Measurements from ENCODE around the gene GJB5. TPM values are rescaled to one million over a fixed set of nuclear protein-coding genes. Genes with fewer than 3 reads are reported as not detected.

Gene GJB5
- total and polyA plus RNA-seq, 2 experiments from 2014 or later = not detected

DNA sequence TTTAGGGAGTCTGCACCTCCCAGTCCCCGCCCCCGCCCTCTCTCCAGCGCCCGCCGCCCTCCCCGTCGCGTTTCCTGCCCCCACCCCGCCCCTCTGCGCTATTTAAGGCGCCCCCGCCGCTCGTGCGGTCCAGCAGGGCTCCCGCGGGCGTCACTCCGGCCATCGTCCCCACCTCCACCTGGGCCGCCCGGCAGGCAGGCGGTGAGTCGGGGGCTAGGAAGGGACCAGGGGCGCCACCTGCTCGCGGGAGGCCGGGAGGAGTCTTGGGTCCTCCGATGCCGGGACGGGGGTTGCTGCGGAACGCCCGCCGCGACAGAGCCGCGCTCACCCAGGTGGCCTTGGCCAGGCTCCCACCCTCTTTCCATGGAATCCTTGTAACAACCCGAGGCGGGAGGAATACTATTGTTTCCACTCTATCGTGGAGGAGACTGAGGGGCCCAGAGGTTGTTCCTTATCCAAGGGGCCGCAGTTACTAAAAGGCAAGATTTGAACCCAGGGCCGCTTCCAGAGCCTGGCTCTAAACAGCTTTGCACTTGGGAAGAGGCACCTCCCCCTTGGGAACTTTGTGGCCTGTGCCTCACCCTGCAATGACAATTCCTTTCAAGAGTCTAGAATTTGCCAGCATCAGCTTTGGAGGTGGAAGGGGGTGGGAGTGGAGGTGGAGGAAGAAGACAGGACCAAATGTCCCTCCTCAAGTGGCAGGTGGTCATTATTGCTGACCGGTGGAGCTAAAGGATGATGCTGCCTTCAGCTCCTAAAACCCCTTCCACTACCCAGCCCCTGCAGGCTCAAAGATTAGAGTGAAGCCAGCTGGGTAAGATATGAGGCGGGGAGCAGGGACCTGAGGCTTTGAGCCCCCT is 38.3 kb downstream of the GJB5 start, which contains the start of gene GJA4:
Gene GJA4 (plus strand): TSS at position 132 of the 860 bp plus-strand sequence. CDS start 1,215 bp downstream, outside the sequence.
- H3K27ac ChIP-seq = no peak within 1 kb of the TSS
- no peaks in the 10 kb centered on the region for H3K9me3 ChIP-seq (ENCODE audit: low read depth)
- DNase-seq (ENCODE audit: low read depth in 1 of 2, low spot score in 1 of 2) = no peak
- TF ChIP-seq, protein P1, sequence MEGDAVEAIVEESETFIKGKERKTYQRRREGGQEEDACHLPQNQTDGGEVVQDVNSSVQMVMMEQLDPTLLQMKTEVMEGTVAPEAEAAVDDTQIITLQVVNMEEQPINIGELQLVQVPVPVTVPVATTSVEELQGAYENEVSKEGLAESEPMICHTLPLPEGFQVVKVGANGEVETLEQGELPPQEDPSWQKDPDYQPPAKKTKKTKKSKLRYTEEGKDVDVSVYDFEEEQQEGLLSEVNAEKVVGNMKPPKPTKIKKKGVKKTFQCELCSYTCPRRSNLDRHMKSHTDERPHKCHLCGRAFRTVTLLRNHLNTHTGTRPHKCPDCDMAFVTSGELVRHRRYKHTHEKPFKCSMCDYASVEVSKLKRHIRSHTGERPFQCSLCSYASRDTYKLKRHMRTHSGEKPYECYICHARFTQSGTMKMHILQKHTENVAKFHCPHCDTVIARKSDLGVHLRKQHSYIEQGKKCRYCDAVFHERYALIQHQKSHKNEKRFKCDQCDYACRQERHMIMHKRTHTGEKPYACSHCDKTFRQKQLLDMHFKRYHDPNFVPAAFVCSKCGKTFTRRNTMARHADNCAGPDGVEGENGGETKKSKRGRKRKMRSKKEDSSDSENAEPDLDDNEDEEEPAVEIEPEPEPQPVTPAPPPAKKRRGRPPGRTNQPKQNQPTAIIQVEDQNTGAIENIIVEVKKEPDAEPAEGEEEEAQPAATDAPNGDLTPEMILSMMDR (IDR thresholded peaks at IDR 0.05; ENCODE audit: low read depth, low read length) = no peak
- no peaks in the 10 kb centered on the region for H3K36me3 ChIP-seq
- no peaks in the 10 kb centered on the region for H3K4me1 ChIP-seq (ENCODE audit: low read depth)
- no peak within 1 kb of the TSS for H3K4me3 ChIP-seq
- H3K27me3 ChIP-seq = peaks cover 25% of the 10 kb centered on the region

DNA sequence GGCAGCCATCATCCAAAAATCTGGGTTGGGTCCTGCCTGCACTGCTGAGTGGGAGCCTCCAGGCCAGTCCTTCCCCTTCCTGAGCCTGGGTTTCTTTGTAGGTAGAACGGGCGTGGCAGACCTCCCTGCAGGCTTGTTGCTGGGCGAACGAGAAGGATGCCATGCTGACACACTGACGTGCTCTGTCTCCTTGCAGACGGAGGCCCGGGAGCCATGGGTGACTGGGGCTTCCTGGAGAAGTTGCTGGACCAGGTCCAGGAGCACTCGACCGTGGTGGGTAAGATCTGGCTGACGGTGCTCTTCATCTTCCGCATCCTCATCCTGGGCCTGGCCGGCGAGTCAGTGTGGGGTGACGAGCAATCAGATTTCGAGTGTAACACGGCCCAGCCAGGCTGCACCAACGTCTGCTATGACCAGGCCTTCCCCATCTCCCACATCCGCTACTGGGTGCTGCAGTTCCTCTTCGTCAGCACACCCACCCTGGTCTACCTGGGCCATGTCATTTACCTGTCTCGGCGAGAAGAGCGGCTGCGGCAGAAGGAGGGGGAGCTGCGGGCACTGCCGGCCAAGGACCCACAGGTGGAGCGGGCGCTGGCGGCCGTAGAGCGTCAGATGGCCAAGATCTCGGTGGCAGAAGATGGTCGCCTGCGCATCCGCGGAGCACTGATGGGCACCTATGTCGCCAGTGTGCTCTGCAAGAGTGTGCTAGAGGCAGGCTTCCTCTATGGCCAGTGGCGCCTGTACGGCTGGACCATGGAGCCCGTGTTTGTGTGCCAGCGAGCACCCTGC is 39.3 kb downstream of the GJB5 start:
- Histone ChIP-seq H3K4me3 (no peak overlapping the region), H3K27me3 (peaks cover 25% of the 10 kb centered on the region), H3K4me1 (ENCODE audit: low read depth) (no peaks in the 10 kb centered on the region), H3K9me3 (ENCODE audit: low read depth) (no peaks in the 10 kb centered on the region), H3K36me3 (no peaks in the 10 kb centered on the region), H3K27ac (no peak overlapping the region)
- no peak for DNase-seq (ENCODE audit: low read depth in 1 of 2, low spot score in 1 of 2)
- TF ChIP-seq, protein P1 (IDR thresholded peaks at IDR 0.05; ENCODE audit: low read depth, low read length) = no peak

DNA sequence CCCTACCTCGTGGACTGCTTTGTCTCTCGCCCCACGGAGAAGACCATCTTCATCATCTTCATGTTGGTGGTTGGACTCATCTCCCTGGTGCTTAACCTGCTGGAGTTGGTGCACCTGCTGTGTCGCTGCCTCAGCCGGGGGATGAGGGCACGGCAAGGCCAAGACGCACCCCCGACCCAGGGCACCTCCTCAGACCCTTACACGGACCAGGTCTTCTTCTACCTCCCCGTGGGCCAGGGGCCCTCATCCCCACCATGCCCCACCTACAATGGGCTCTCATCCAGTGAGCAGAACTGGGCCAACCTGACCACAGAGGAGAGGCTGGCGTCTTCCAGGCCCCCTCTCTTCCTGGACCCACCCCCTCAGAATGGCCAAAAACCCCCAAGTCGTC is 39.9 kb downstream of the GJB5 start:
- no peaks in the 10 kb centered on the region for H3K9me3 ChIP-seq (ENCODE audit: low read depth)
- H3K27ac ChIP-seq = no peak overlapping the region
- no peaks in the 10 kb centered on the region for H3K4me1 ChIP-seq (ENCODE audit: low read depth)
- H3K4me3 ChIP-seq = no peak overlapping the region
- no peak for DNase-seq (ENCODE audit: low read depth in 1 of 2, low spot score in 1 of 2)
- no peaks in the 10 kb centered on the region for H3K36me3 ChIP-seq
- peaks cover 25% of the 10 kb centered on the region for H3K27me3 ChIP-seq
- TF ChIP-seq, protein P1 (IDR thresholded peaks at IDR 0.05; ENCODE audit: low read depth, low read length) = no peak

DNA sequence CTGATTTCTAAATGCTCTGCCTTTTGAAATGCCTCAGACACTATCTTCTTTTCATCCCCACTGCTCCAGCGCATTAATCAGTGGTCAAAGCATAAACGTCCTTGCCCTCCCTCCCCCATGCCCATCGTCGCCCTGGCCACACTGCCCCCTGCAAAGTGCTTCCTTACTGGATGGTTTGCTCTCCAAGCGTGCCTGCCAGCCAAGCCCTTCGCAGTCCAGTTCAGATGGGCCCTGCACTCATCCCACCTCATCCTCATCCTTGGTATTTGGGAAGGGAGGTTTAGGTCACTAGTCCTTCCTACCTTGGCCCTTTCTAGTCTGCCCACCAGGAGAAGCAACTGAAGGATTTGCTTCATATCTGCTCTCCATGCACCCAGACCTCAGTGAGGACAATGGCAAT is 41.1 kb downstream of the GJB5 start:
- no peaks in the 10 kb centered on the region for H3K9me3 ChIP-seq (ENCODE audit: low read depth)
- no peaks in the 10 kb centered on the region for H3K4me1 ChIP-seq (ENCODE audit: low read depth)
- H3K27me3 ChIP-seq = peaks cover 25% of the 10 kb centered on the region
- DNase-seq (ENCODE audit: low read depth in 1 of 2, low spot score in 1 of 2) = no peak
- TF ChIP-seq, protein P1 (IDR thresholded peaks at IDR 0.05; ENCODE audit: low read depth, low read length) = no peak
- H3K4me3 ChIP-seq = no peak overlapping the region
- no peaks in the 10 kb centered on the region for H3K36me3 ChIP-seq
- H3K27ac ChIP-seq = no peak overlapping the region

DNA sequence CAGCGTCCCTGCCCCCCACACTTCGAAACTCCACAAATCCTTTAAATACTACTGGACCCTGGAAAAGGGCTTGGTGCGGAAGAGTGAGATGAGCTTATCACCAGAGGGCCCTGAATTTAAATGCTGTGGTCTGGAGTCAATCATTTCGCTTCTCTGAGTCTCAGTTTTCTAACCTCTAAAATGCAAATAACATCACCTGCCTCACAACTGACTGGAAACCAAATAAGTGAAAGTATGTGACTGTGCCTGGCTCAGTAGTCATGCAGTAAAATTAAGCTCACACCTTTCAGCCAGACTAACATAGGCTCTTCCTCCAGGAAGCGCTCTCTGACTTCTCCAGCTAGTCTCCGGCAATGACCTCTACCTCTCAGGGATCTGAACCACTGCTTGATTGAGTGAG is 42.1 kb downstream of the GJB5 start:
- H3K27ac ChIP-seq = no peak overlapping the region
- no peaks in the 10 kb centered on the region for H3K36me3 ChIP-seq
- no peaks in the 10 kb centered on the region for H3K9me3 ChIP-seq (ENCODE audit: low read depth)
- H3K4me1 ChIP-seq (ENCODE audit: low read depth) = no peaks in the 10 kb centered on the region
- peaks cover 18% of the 10 kb centered on the region for H3K27me3 ChIP-seq
- no peak for DNase-seq (ENCODE audit: low read depth in 1 of 2, low spot score in 1 of 2)
- TF ChIP-seq, protein P1 (IDR thresholded peaks at IDR 0.05; ENCODE audit: low read depth, low read length) = no peak
- H3K4me3 ChIP-seq = no peak overlapping the region
